ENCODE data around the gene RABL3.
"Not testable (repeated sequence)": the region's sequence is repeated elsewhere in the genome, so short reads cannot be mapped to it uniquely, and the experiment has no call there.

Gene RABL3

GRCh38 chr3:120743556-120744195 lies 1.4 kb upstream of the RABL3 start:
- DNase-seq (ENCODE audit: low spot score), result no peak

- DNase-seq (ENCODE audit: low spot score), result peak; percentile 13
Observed at GRCh38 chr3:120742849-120743365, 591 bp upstream of the RABL3 start.

GRCh38 chr3:120741837-120742197 lies 499 bp downstream of the RABL3 start:
- DNase-seq (ENCODE audit: low spot score), result no peak

- no peak for DNase-seq (ENCODE audit: low spot score)
Observed at GRCh38 chr3:120741320-120741719, 996 bp downstream of the RABL3 start.

- not testable (repeated sequence) for DNase-seq (ENCODE audit: low spot score)
Observed at GRCh38 chr3:120738006-120738405, 4.3 kb downstream of the RABL3 start.

- DNase-seq (ENCODE audit: low spot score), result no peak
Observed at GRCh38 chr3:120730576-120731542, 11.5 kb downstream of the RABL3 start.

GRCh38 chr3:120726791-120727190 lies 15.5 kb downstream of the RABL3 start:
- DNase-seq (ENCODE audit: low spot score), result no peak

GRCh38 chr3:120719167-120719834 lies 23.0 kb downstream of the RABL3 start:
- DNase-seq (ENCODE audit: low spot score), result not testable (repeated sequence)

GRCh38 chr3:120713262-120713661 lies 29.1 kb downstream of the RABL3 start:
- no peak for DNase-seq (ENCODE audit: low spot score)

- no peak for DNase-seq (ENCODE audit: low spot score)
Observed at GRCh38 chr3:120710369-120710768, 31.9 kb downstream of the RABL3 start.

GRCh38 chr3:120708408-120708807 lies 33.9 kb downstream of the RABL3 start:
- no peak for DNase-seq (ENCODE audit: low spot score)

GRCh38 chr3:120706950-120707349 lies 35.4 kb downstream of the RABL3 start:
- no peak for DNase-seq (ENCODE audit: low spot score)

GRCh38 chr3:120705884-120706582 lies 36.3 kb downstream of the RABL3 start:
- DNase-seq (ENCODE audit: low spot score), result no peak

GRCh38 chr3:120699333-120699732 lies 43.0 kb downstream of the RABL3 start:
- DNase-seq (ENCODE audit: low spot score), result no peak

- DNase-seq (ENCODE audit: low spot score), result no peak
Observed at GRCh38 chr3:120693439-120694171, 48.7 kb downstream of the RABL3 start.

- DNase-seq (ENCODE audit: low spot score), result no peak
Observed at GRCh38 chr3:120689395-120689794, 52.9 kb downstream of the RABL3 start.

- DNase-seq (ENCODE audit: low spot score), result no peak
Observed at GRCh38 chr3:120688121-120688520, 54.2 kb downstream of the RABL3 start.

- DNase-seq (ENCODE audit: low spot score), result no peak
Observed at GRCh38 chr3:120685411-120685810, 56.9 kb downstream of the RABL3 start.

- DNase-seq (ENCODE audit: low spot score), result no peak
Observed at GRCh38 chr3:120684896-120685295, 57.4 kb downstream of the RABL3 start.

- no peak for DNase-seq (ENCODE audit: low spot score)
Observed at GRCh38 chr3:120683671-120684301, 58.5 kb downstream of the RABL3 start.

- no peak for DNase-seq (ENCODE audit: low spot score)
Observed at GRCh38 chr3:120683213-120683612, 59.1 kb downstream of the RABL3 start.
